ENCODE measurements around the gene ERBB4. TPM values are rescaled to one million over a fixed set of nuclear protein-coding genes. Genes with fewer than 3 reads are reported as not detected.

The ERBB4 gene
- total RNA-seq, 1 experiment from 2014 or later, result 0.15 TPM

- BruUV-seq (replicated peaks), result no TSS peak
- POLR2A ChIA-PET, result no interaction called here
- CTCF ChIA-PET, result no interaction called here
- intact Hi-C loops (cut with micrococcal nuclease; ENCODE audit: unreplicated experiment) (loop anchor here (5.0 to 10.0 kb wide), 2 partner anchors 402 to 799 kb away; no protein-coding TSS in a partner anchor), in situ Hi-C loops (cut with HindIII; ENCODE audit: low pct_unique_long_range_greater_than_20kb, low sequenced_read_pairs) (no loop called here)
- no peak overlapping the region for H3K27ac ChIP-seq (ENCODE audit: low read length)
- no peaks in the 10 kb centered on the region for H3K36me3 ChIP-seq (ENCODE audit: control insufficient read depth, insufficient read depth, low read length)
- no peaks in the 10 kb centered on the region for H3K4me1 ChIP-seq (ENCODE audit: control insufficient read depth, insufficient read depth, low read length)
- H3K27me3 ChIP-seq (ENCODE audit: control insufficient read depth, insufficient read depth, low read length), result no peaks in the 10 kb centered on the region
- DNase-seq (ENCODE audit: low read depth, low spot score) (no peak), ATAC-seq (no peak)
- no peak overlapping the region for H3K4me3 ChIP-seq (ENCODE audit: low read depth in 2 of 2, low read length in 2 of 2)
- H3K9me3 ChIP-seq (ENCODE audit: control insufficient read depth, insufficient read depth, low read depth, low read length), result no peaks in the 10 kb centered on the region
- TF ChIP-seq REST (IDR thresholded peaks at IDR 0.05; ENCODE audit: insufficient read depth in 1 of 2, low read depth in 2 of 2, low read length in 1 of 2) (no peak), SIN3A (IDR thresholded peaks at IDR 0.05; ENCODE audit: borderline replicate concordance, insufficient read depth, low read depth, low read length) (no peak), TCF7L2 (IDR thresholded peaks at IDR 0.05; ENCODE audit: low read depth, low read length) (no peak), POLR2AphosphoS5 (IDR thresholded peaks at IDR 0.05; ENCODE audit: low read depth, low read length) (no peak), CTCF (IDR thresholded peaks at IDR 0.05) (no peak)
Observed at GRCh38 chr2:212546669-212547068, 8.1 kb upstream of the ERBB4 start.

GRCh38 chr2:212540341-212540740, 1.7 kb upstream of the ERBB4 start:
- peaks cover 3% of the 10 kb centered on the region; the same call in 1 of the 2 replicates for H3K4me1 ChIP-seq (ENCODE audit: control insufficient read depth, insufficient read depth, low read length)
- ChIA-PET POLR2A (no interaction called here), CTCF (no interaction called here)
- H3K9me3 ChIP-seq (ENCODE audit: control insufficient read depth, insufficient read depth, low read depth, low read length), result no peaks in the 10 kb centered on the region
- no peak for DNase-seq (ENCODE audit: low read depth, low spot score)
- in situ Hi-C loops (cut with HindIII; ENCODE audit: low pct_unique_long_range_greater_than_20kb, low sequenced_read_pairs) (no loop called here), intact Hi-C loops (cut with micrococcal nuclease; ENCODE audit: unreplicated experiment) (loop anchor here (10.0 kb wide), 1 partner anchor 396 kb away; no protein-coding TSS in a partner anchor)
- H3K4me3 ChIP-seq (ENCODE audit: low read depth in 2 of 2, low read length in 2 of 2), result no peak overlapping the region
- H3K27ac ChIP-seq (ENCODE audit: low read length), result no peak overlapping the region
- H3K27me3 ChIP-seq (ENCODE audit: control insufficient read depth, insufficient read depth, low read length), result peaks cover 12% of the 10 kb centered on the region
- H3K36me3 ChIP-seq (ENCODE audit: control insufficient read depth, insufficient read depth, low read length), result no peaks in the 10 kb centered on the region
- no peak for ATAC-seq
- no peak for TF ChIP-seq TCF7L2 (IDR thresholded peaks at IDR 0.05; ENCODE audit: low read depth, low read length)
- no peak for TF ChIP-seq REST (IDR thresholded peaks at IDR 0.05; ENCODE audit: insufficient read depth in 1 of 2, low read depth in 2 of 2, low read length in 1 of 2)
- no peak for TF ChIP-seq CTCF (IDR thresholded peaks at IDR 0.05)
- no peak for TF ChIP-seq POLR2AphosphoS5 (IDR thresholded peaks at IDR 0.05; ENCODE audit: low read depth, low read length)
- TF ChIP-seq SIN3A (IDR thresholded peaks at IDR 0.05; ENCODE audit: borderline replicate concordance, insufficient read depth, low read depth, low read length), result no peak
- BruUV-seq (replicated peaks), result no TSS peak
